ENCODE measurements around the gene BAZ2B. TPM values are rescaled to one million over a fixed set of nuclear protein-coding genes. Genes with fewer than 3 reads are reported as not detected.

BAZ2B gene
- total and polyA plus RNA-seq, 2 donors (not counting 3 experiments of a cell fraction or from before 2014, with no cell fraction given): 22.1 to 73.8 TPM

DNA sequence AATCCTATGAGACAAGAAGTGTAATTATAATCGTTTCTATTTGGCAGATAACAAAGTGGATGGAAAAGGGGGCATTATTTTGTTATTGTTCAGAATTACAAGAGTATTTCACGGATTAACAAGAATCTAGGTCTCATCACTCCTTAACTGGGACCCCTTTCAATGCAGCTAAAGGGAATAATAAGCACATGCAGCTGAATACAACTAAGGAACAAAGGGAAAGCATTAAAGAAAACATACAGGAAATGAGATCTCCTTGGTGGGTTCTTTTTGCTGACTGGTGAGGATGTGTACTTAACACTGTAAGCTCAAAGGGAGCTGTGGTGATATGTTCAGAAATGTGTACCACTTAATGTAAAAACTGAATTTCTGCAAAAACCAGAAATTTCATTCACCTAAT is 189.3 kb downstream of the BAZ2B start:
- Histone ChIP-seq H4K20me1 (replicated peaks; ENCODE audit: control insufficient read depth, extremely low read depth, insufficient read depth, low read length) (no peaks in the 10 kb centered on the region), H3K27me3 (ENCODE audit: control insufficient read depth in 2 of 2, insufficient read depth in 2 of 2, low read length in 2 of 2) (no peaks in the 10 kb centered on the region), H3K4me1 (ENCODE audit: control insufficient read depth, extremely low read depth, insufficient read depth, low read length) (peaks cover 6% of the 10 kb centered on the region), H3K4me2 (ENCODE audit: insufficient read depth, low read length) (no peak overlapping the region), H3K9me1 (replicated peaks; ENCODE audit: control insufficient read depth, extremely low read depth, insufficient read depth, low read length) (no peaks in the 10 kb centered on the region), H2AFZ (ENCODE audit: low read depth, low read length) (no peak overlapping the region), H3K9ac (replicated peaks; ENCODE audit: extremely low read depth, insufficient read depth, low read length) (no peak overlapping the region), H3K79me2 (ENCODE audit: control insufficient read depth, insufficient read depth, low read length) (no peaks in the 10 kb centered on the region), H3K27ac (ENCODE audit: insufficient read depth, low read depth, low read length) (no peak overlapping the region), H3K36me3 (ENCODE audit: control insufficient read depth in 2 of 2, extremely low read depth in 1 of 2, insufficient read depth in 2 of 2, low read length in 2 of 2) (peaks cover 0 to 12% of the 10 kb centered on the region in 2 experiments), H3K4me3 (replicated peaks in 1 of 3; ENCODE audit: insufficient read depth in 1 of 3, low read depth in 1 of 3, low read length in 3 of 3) (no peak overlapping the region), H3K9me3 (replicated peaks; ENCODE audit: control insufficient read depth, insufficient read depth, low read length) (no peaks in the 10 kb centered on the region)
- FAIRE-seq (no peak), DNase-seq (ENCODE audit: low read depth, low spot score) (no peak)
- TF ChIP-seq EZH2 (IDR thresholded peaks at IDR 0.05; ENCODE audit: borderline replicate concordance, low read depth, low read length, severe bottlenecking): no peak
- BruUV-seq (replicated peaks): no TSS peak
- CTCF ChIA-PET: interaction anchor here (0.8 to 1.9 kb wide), 3 partner anchors 14 to 19 kb away, joined by 3 to 6 read pairs (median 3); no protein-coding TSS in a partner anchor
- POLR2A ChIA-PET: no interaction called here
- dilution Hi-C loops (cut with MboI; ENCODE audit: extremely low pct_ligation_motif_present, low sequenced_read_pairs): no loop called here
- intact Hi-C loops (cut with micrococcal nuclease): loop anchor here (2.0 kb wide), 1 partner anchor 52 kb away; no protein-coding TSS in a partner anchor

- intact Hi-C loops (cut with micrococcal nuclease): no loop called here
- no peak for DNase-seq (ENCODE audit: low read depth, low spot score)
- Histone ChIP-seq H3K4me1 (ENCODE audit: control insufficient read depth, extremely low read depth, insufficient read depth, low read length) (no peaks in the 10 kb centered on the region), H3K4me2 (ENCODE audit: insufficient read depth, low read length) (no peak overlapping the region), H3K79me2 (ENCODE audit: control insufficient read depth, insufficient read depth, low read length) (no peaks in the 10 kb centered on the region), H3K27me3 (ENCODE audit: control insufficient read depth in 2 of 2, insufficient read depth in 2 of 2, low read length in 2 of 2) (no peaks in the 10 kb centered on the region), H2AFZ (ENCODE audit: low read depth, low read length) (no peak overlapping the region), H3K27ac (ENCODE audit: insufficient read depth, low read depth, low read length) (no peak overlapping the region), H3K9ac (replicated peaks; ENCODE audit: extremely low read depth, insufficient read depth, low read length) (no peak overlapping the region), H3K36me3 (ENCODE audit: control insufficient read depth in 2 of 2, extremely low read depth in 1 of 2, insufficient read depth in 2 of 2, low read length in 2 of 2) (no peaks in the 10 kb centered on the region), H3K4me3 (replicated peaks in 1 of 3; ENCODE audit: insufficient read depth in 1 of 3, low read depth in 1 of 3, low read length in 3 of 3) (no peak overlapping the region), H3K9me1 (replicated peaks; ENCODE audit: control insufficient read depth, extremely low read depth, insufficient read depth, low read length) (no peaks in the 10 kb centered on the region), H4K20me1 (replicated peaks; ENCODE audit: control insufficient read depth, extremely low read depth, insufficient read depth, low read length) (no peaks in the 10 kb centered on the region), H3K9me3 (replicated peaks; ENCODE audit: control insufficient read depth, insufficient read depth, low read length) (no peaks in the 10 kb centered on the region)
- TF ChIP-seq POLR2A (IDR thresholded peaks at IDR 0.05; ENCODE audit: low read depth, low read length): no peak
- TF ChIP-seq JUN (IDR thresholded peaks at IDR 0.05; ENCODE audit: borderline replicate concordance, insufficient read depth, insufficient read length, low read depth): no peak
- TF ChIP-seq MYC (IDR thresholded peaks at IDR 0.05; ENCODE audit: low read depth, low read length): no peak
- TF ChIP-seq, protein P1, sequence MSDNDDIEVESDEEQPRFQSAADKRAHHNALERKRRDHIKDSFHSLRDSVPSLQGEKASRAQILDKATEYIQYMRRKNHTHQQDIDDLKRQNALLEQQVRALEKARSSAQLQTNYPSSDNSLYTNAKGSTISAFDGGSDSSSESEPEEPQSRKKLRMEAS (IDR thresholded peaks at IDR 0.05; ENCODE audit: insufficient read depth, insufficient read length): no peak
- TF ChIP-seq FOS (IDR thresholded peaks at IDR 0.05; ENCODE audit: borderline replicate concordance, insufficient read depth, low read length): no peak
- TF ChIP-seq POLR2AphosphoS5 (IDR thresholded peaks at IDR 0.05; ENCODE audit: insufficient read depth, low read depth, low read length): no peak
- no peak for TF ChIP-seq CTCF (IDR thresholded peaks at IDR 0.05; ENCODE audit: extremely low read depth in 1 of 2, insufficient read depth in 1 of 2, low read depth in 1 of 2, low read length in 2 of 2)
- no peak for TF ChIP-seq EZH2 (IDR thresholded peaks at IDR 0.05; ENCODE audit: borderline replicate concordance, low read depth, low read length, severe bottlenecking)
- TF ChIP-seq GATA2 (IDR thresholded peaks at IDR 0.05; ENCODE audit: insufficient read depth, insufficient read length, low read depth, low read length): no peak
- POLR2A ChIA-PET: no interaction called here
- BruUV-seq (replicated peaks): no TSS peak
- CTCF ChIA-PET: interaction anchor here (0.6 to 1.3 kb wide), 4 partner anchors 9 to 130 kb away, joined by 3 to 4 read pairs (median 3); no protein-coding TSS in a partner anchor
- no peak for FAIRE-seq
- dilution Hi-C loops (cut with MboI; ENCODE audit: extremely low pct_ligation_motif_present, low sequenced_read_pairs): no loop called here
These were observed 196.9 kb downstream of the BAZ2B start for GRCh38 chr2:159419403-159419802.

All from endothelial cell of umbilical vein (primary cell).